Keratinocyte (primary cell): ENCODE results near the gene RBMY1D. TPM values are rescaled to one million over a fixed set of nuclear protein-coding genes. Genes with fewer than 3 reads are reported as not detected.

Experiments used
- DNase-seq: peaks from one replicate; pipeline ENCODE4 v3.0.0-alpha.2; 2011; ENCODE audit warnings: low read depth, missing footprints, low spot score
- FAIRE-seq: peaks from 2 replicates; lab custom pipeline; 2011; peaks lifted over from hg19 to GRCh38; lab: Jason Lieb, UNC
- H2AFZ ChIP-seq: 2 replicates; pipeline ENCODE4 v1.6.0; 2012; ENCODE audit warnings: low read length, control low read depth, inconsistent platforms; ENCODE audit not compliant: control insufficient read depth
- H3K27ac ChIP-seq: 2 replicates; pipeline ENCODE4 v1.5.1; 2011; ENCODE audit warnings: low read length; ENCODE audit not compliant: control insufficient read depth, insufficient read depth
- H3K27me3 ChIP-seq: 3 replicates; pipeline ENCODE4 v1.6.0; 2011; ENCODE audit warnings: low read length; ENCODE audit not compliant: control insufficient read depth, insufficient read depth; ENCODE audit errors: extremely low read depth
- H3K36me3 ChIP-seq, 2 experiments: 2 replicates in 1 of 2; 3 replicates in 1 of 2; pipeline ENCODE4 v1.5.1; 2011; ENCODE audit warnings: low read length in 2 of 2, mild to moderate bottlenecking in 1 of 2; ENCODE audit not compliant: control insufficient read depth in 2 of 2, insufficient read depth in 2 of 2; ENCODE audit errors: extremely low read depth in 1 of 2
- H3K4me1 ChIP-seq: 3 replicates; pipeline ENCODE4 v1.5.1; 2011; ENCODE audit warnings: low read length; ENCODE audit not compliant: control insufficient read depth, insufficient read depth; ENCODE audit errors: extremely low read depth
- H3K4me2 ChIP-seq: 3 replicates; pipeline ENCODE4 v1.6.0; 2011; ENCODE audit warnings: low read depth, low read length; ENCODE audit not compliant: control insufficient read depth, insufficient read depth; ENCODE audit errors: extremely low read depth
- H3K4me3 ChIP-seq, 3 experiments: fragments of 200-600 bp in 1 of 3; sonication (generic) in 1 of 3; 2 replicates in 2 of 3; 3 replicates in 1 of 3; pipeline ENCODE4 v1.5.1; 2011 to 2016; ENCODE audit warnings: low read length in 3 of 3, mild to moderate bottlenecking in 3 of 3, control low read depth in 2 of 3, inconsistent platforms in 1 of 3, low read depth in 1 of 3, mixed read lengths in 1 of 3, mixed run types in 1 of 3, moderate library complexity in 1 of 3; ENCODE audit not compliant: control insufficient read depth in 2 of 3, insufficient read depth in 2 of 3; ENCODE audit errors: extremely low read depth in 1 of 3
- H3K79me2 ChIP-seq: 2 replicates; pipeline ENCODE4 v1.6.0; 2012; ENCODE audit warnings: low read length; ENCODE audit not compliant: control insufficient read depth, insufficient read depth
- H3K9ac ChIP-seq: 3 replicates; pipeline ENCODE4 v1.6.0; 2011; ENCODE audit warnings: low read length; ENCODE audit not compliant: control insufficient read depth, insufficient read depth; ENCODE audit errors: extremely low read depth
- H3K9me1 ChIP-seq: 3 replicates; pipeline ENCODE4 v1.6.0; 2011; ENCODE audit warnings: low read length; ENCODE audit not compliant: control insufficient read depth, insufficient read depth; ENCODE audit errors: extremely low read depth
- H3K9me3 ChIP-seq: 2 replicates; pipeline ENCODE4 v1.5.1; 2012; ENCODE audit warnings: low read depth, low read length; ENCODE audit not compliant: control insufficient read depth
- H4K20me1 ChIP-seq: 3 replicates; pipeline ENCODE4 v1.6.0; 2011; ENCODE audit warnings: low read length; ENCODE audit not compliant: control insufficient read depth, insufficient read depth; ENCODE audit errors: extremely low read depth
- CTCF ChIP-seq, 3 experiments: IDR thresholded peaks in 1 of 3; conservative IDR thresholded peaks in 1 of 3; optimal IDR thresholded peaks in 1 of 3; 2 replicates in 2 of 3; 3 replicates in 1 of 3; pipeline versions ENCODE3 to v1.5.1; 2011; ENCODE audit warnings: low read length in 3 of 3, mild to moderate bottlenecking in 3 of 3, moderate library complexity in 2 of 3, control low read depth in 1 of 3, inconsistent platforms in 1 of 3; ENCODE audit not compliant: insufficient read depth in 2 of 3; ENCODE audit errors: extremely low read depth in 1 of 3
- EZH2 ChIP-seq: IDR thresholded peaks from one replicate; pipeline ENCODE4 v1.6.1; 2012; ENCODE audit warnings: inconsistent platforms, mild to moderate bottlenecking, low read length, moderate library complexity
- dilution Hi-C: fragments of 300-500 bp; cut with MboI; formaldehyde crosslinking; loops from one replicate; pipeline ENCODE4 v1.7.0; 2020; ENCODE audit warnings: low sequenced_read_pairs; ENCODE audit not compliant: extremely low pct_ligation_motif_present
- polyA plus RNA-seq, 5 experiments: library from polyadenylated mRNA; depleted of rRNA in 3 of 5; stranded (reverse) in 3 of 5; stranded (forward) in 1 of 5; unstranded in 1 of 5; fragments of >200 nt; gene quantifications; 1 replicate in 1 of 5; 2 replicates in 3 of 5; 3 replicates in 1 of 5; pipeline versions ENCODE4 v1.2.1 to v1.2.3, GENCODE V29; 2011 to 2012; ENCODE audit warnings: missing spikeins in 2 of 5, low read depth in 1 of 5, low replicate concordance in 1 of 5

The RBMY1D gene
- polyA plus RNA-seq, 1 donor (not counting 4 experiments of a cell fraction or from before 2014, with no cell fraction given) = not detected

- Histone ChIP-seq H4K20me1 (no peaks in the 10 kb centered on the region), H3K9ac (no peak overlapping the region), H3K79me2 (no peaks in the 10 kb centered on the region), H3K27ac (no peak overlapping the region), H3K36me3 (no peaks in the 10 kb centered on the region), H3K9me1 (no peaks in the 10 kb centered on the region), H3K4me1 (no peaks in the 10 kb centered on the region), H3K27me3 (no peaks in the 10 kb centered on the region), H3K4me2 (no peak overlapping the region), H3K9me3 (no peaks in the 10 kb centered on the region), H3K4me3 (no peak overlapping the region), H2AFZ (no peak overlapping the region)
- DNase-seq (no peak), FAIRE-seq (no peak)
- dilution Hi-C loops = no loop called here
- TF ChIP-seq EZH2 (no peak), CTCF (optimal IDR thresholded peaks at IDR 0.05 in 1 of 3, IDR thresholded peaks at IDR 0.05 in 1 of 3, conservative IDR thresholded peaks at IDR 0.05 in 1 of 3; ENCODE audit: extremely low read depth in 1 of 3, insufficient read depth in 2 of 3, low read length in 3 of 3) (no peak)
Measured at GRCh38 chrY:21835052-21835451, 59.3 kb downstream of the RBMY1D start.

Other genes starting within 250 kb of the RBMY1D start
- gene RBMY1E, start 23.5 kb upstream of the RBMY1D start, polyA plus RNA-seq = not detected in 3 replicates